Prostate gland (tissue), 2 donors: ENCODE measurements around the gene HSPB6.

Source experiments
- CTCF ChIP-seq, 4 experiments: fragments of 200-600 bp in 2 of 4; fragments of 450-650 bp in 2 of 4; sonication (generic) in 2 of 4; IDR thresholded peaks; 1 replicate in 3 of 4; 2 replicates in 1 of 4; pipeline ENCODE4 v1.5.1; 2016 to 2019; ENCODE audit warnings: antibody characterized with exemption in 4 of 4, mild to moderate bottlenecking in 2 of 4, moderate library complexity in 2 of 4
- POLR2A ChIP-seq: fragments of 450-650 bp; IDR thresholded peaks from one replicate; pipeline ENCODE4 v1.6.1; 2016; ENCODE audit warnings: antibody characterized with exemption, mild to moderate bottlenecking
- POLR2AphosphoS5 ChIP-seq: sonication (generic); formaldehyde crosslinking; IDR thresholded peaks from one replicate; pipeline ENCODE4 v1.6.1; 2017; ENCODE audit warnings: antibody characterized with exemption

- TF ChIP-seq POLR2A (no peak), CTCF (IDR thresholded peaks at IDR 0.05) (no peak), POLR2AphosphoS5 (no peak)
Measured at GRCh38 chr19:35713904-35714495, 42.8 kb downstream of the HSPB6 start.
